Measurements from ENCODE around the gene MRPL38. TPM values are rescaled to one million over a fixed set of nuclear protein-coding genes. Genes with fewer than 3 reads are reported as not detected.

MRPL38 gene
- total RNA-seq, 3 donors from 2014 or later (not counting 1 experiment from before 2014, with no cell fraction given), result 68.6 to 110 (median 96.7) TPM

GRCh38 chr17:75908201-75908600, 3.5 kb upstream of the MRPL38 start:
- 93% methylated on average over 6 of the region's 6 CpGs for WGBS (ENCODE audit: insufficient coverage)
- no peak overlapping the region for H3K4me3 ChIP-seq (ENCODE audit: low read length)

GRCh38 chr17:75906143-75906884, 1.6 kb upstream of the MRPL38 start:
- Histone ChIP-seq H3K27me3 (ENCODE audit: control insufficient read depth, insufficient read depth, low read length) (no peaks in the 10 kb centered on the region), H3K36me3 (ENCODE audit: control insufficient read depth, insufficient read depth, low read length) (peaks cover 10% of the 10 kb centered on the region), H3K9me3 (ENCODE audit: control insufficient read depth, insufficient read depth, low read length) (no peaks in the 10 kb centered on the region), H3K4me3 (ENCODE audit: low read length) (no peak overlapping the region), H3K4me1 (ENCODE audit: control insufficient read depth, insufficient read depth, low read length) (peaks cover 16% of the 10 kb centered on the region), H3K27ac (ENCODE audit: low read length) (no peak overlapping the region)
- TF ChIP-seq CTCF (IDR thresholded peaks at IDR 0.05), result no peak
- 92% methylated on average over 10 of the region's 10 CpGs for WGBS (ENCODE audit: insufficient coverage)
- DNase-seq (no peak), ATAC-seq (no peak)
- H3K27me3 Mint-ChIP-seq (ENCODE audit: low read depth in 2 of 2), result no peaks in the 10 kb centered on the region
- intact Hi-C loops (cut with micrococcal nuclease), result no loop called here
- H3K9me3 Mint-ChIP-seq, result no peaks in the 10 kb centered on the region
- peaks cover 0 to 14% of the 10 kb centered on the region in 2 donors for H3K4me1 Mint-ChIP-seq
- H3K36me3 Mint-ChIP-seq, result no peaks in the 10 kb centered on the region
- H3K27ac Mint-ChIP-seq, result peak overlapping the region in 1 of 2 donors; percentile 75
- peak overlapping the region; percentile 62 for H3K4me3 Mint-ChIP-seq

More at GRCh38 chr17:75908201-75908600, 3.5 kb upstream of the MRPL38 start:
- Mint-ChIP-seq H3K4me3 (no peak overlapping the region), H3K27ac (no peak overlapping the region), H3K36me3 (no peaks in the 10 kb centered on the region), H3K27me3 (ENCODE audit: low read depth in 2 of 2) (no peaks in the 10 kb centered on the region), H3K9me3 (no peaks in the 10 kb centered on the region), H3K4me1 (peaks cover 0 to 14% of the 10 kb centered on the region in 2 donors)
- TF ChIP-seq CTCF (IDR thresholded peaks at IDR 0.05), result no peak
- DNase-seq (no peak), ATAC-seq (no peak)
- Histone ChIP-seq H3K27ac (ENCODE audit: low read length) (no peak overlapping the region), H3K4me1 (ENCODE audit: control insufficient read depth, insufficient read depth, low read length) (peaks cover 16% of the 10 kb centered on the region), H3K9me3 (ENCODE audit: control insufficient read depth, insufficient read depth, low read length) (no peaks in the 10 kb centered on the region), H3K27me3 (ENCODE audit: control insufficient read depth, insufficient read depth, low read length) (no peaks in the 10 kb centered on the region), H3K36me3 (ENCODE audit: control insufficient read depth, insufficient read depth, low read length) (no peaks in the 10 kb centered on the region)
- intact Hi-C loops (cut with micrococcal nuclease), result no loop called here

- H3K4me3 ChIP-seq (ENCODE audit: low read length), result no peak overlapping the region
- DNase-seq (no peak), ATAC-seq (no peak)
- peaks cover 18% of the 10 kb centered on the region for H3K4me1 ChIP-seq (ENCODE audit: control insufficient read depth, insufficient read depth, low read length)
- 98% methylated on average over 6 of the region's 6 CpGs for WGBS (ENCODE audit: insufficient coverage)
- H3K9me3 ChIP-seq (ENCODE audit: control insufficient read depth, insufficient read depth, low read length), result no peaks in the 10 kb centered on the region
- no peaks in the 10 kb centered on the region for H3K36me3 Mint-ChIP-seq
- TF ChIP-seq CTCF (IDR thresholded peaks at IDR 0.05), result no peak
- H3K27me3 ChIP-seq (ENCODE audit: control insufficient read depth, insufficient read depth, low read length), result no peaks in the 10 kb centered on the region
- H3K27ac ChIP-seq (ENCODE audit: low read length), result no peak overlapping the region
- H3K27me3 Mint-ChIP-seq (ENCODE audit: low read depth in 2 of 2), result no peaks in the 10 kb centered on the region
- H3K36me3 ChIP-seq (ENCODE audit: control insufficient read depth, insufficient read depth, low read length), result peaks cover 39% of the 10 kb centered on the region
- H3K4me1 Mint-ChIP-seq, result peaks cover 0 to 14% of the 10 kb centered on the region in 2 donors
- no peak overlapping the region for H3K4me3 Mint-ChIP-seq
- H3K9me3 Mint-ChIP-seq, result no peaks in the 10 kb centered on the region
- intact Hi-C loops (cut with micrococcal nuclease), result no loop called here
- H3K27ac Mint-ChIP-seq, result no peak overlapping the region
Observed at GRCh38 chr17:75902406-75902805, 2.3 kb downstream of the MRPL38 start.

- WGBS (ENCODE audit: insufficient coverage), result 98% methylated on average over 18 of the region's 18 CpGs
- Histone ChIP-seq H3K4me3 (ENCODE audit: low read length) (no peak overlapping the region), H3K4me1 (ENCODE audit: control insufficient read depth, insufficient read depth, low read length) (peaks cover 22% of the 10 kb centered on the region), H3K9me3 (ENCODE audit: control insufficient read depth, insufficient read depth, low read length) (no peaks in the 10 kb centered on the region), H3K36me3 (ENCODE audit: control insufficient read depth, insufficient read depth, low read length) (peaks cover 39% of the 10 kb centered on the region), H3K27me3 (ENCODE audit: control insufficient read depth, insufficient read depth, low read length) (no peaks in the 10 kb centered on the region), H3K27ac (ENCODE audit: low read length) (no peak overlapping the region)
- Mint-ChIP-seq H3K4me1 (peaks cover 0 to 14% of the 10 kb centered on the region in 2 donors), H3K4me3 (no peak overlapping the region), H3K9me3 (no peaks in the 10 kb centered on the region), H3K27ac (no peak overlapping the region), H3K36me3 (no peaks in the 10 kb centered on the region), H3K27me3 (ENCODE audit: low read depth in 2 of 2) (no peaks in the 10 kb centered on the region)
- intact Hi-C loops (cut with micrococcal nuclease), result no loop called here
- DNase-seq (no peak), ATAC-seq (no peak)
- TF ChIP-seq CTCF (IDR thresholded peaks at IDR 0.05), result no peak
Observed at GRCh38 chr17:75901727-75902126, 3.0 kb downstream of the MRPL38 start.
